ENCODE measurements around the gene SAMD8.

SAMD8 gene

GRCh38 chr10:75146780-75147179 lies 35.3 kb downstream of the SAMD8 start:
- Histone ChIP-seq H3K4me1 (ENCODE audit: control insufficient read depth, insufficient read depth, low read length) (no peaks in the 10 kb centered on the region), H3K27ac (ENCODE audit: low read length) (no peak overlapping the region), H3K27me3 (ENCODE audit: control insufficient read depth in 1 of 2, insufficient read depth in 2 of 2, low read length in 2 of 2) (no peaks in the 10 kb centered on the region)

GRCh38 chr10:75150656-75151055 lies 39.2 kb downstream of the SAMD8 start:
- H3K36me3 ChIP-seq (ENCODE audit: control insufficient read depth in 2 of 2, insufficient read depth in 2 of 2, low read length in 2 of 2) = peaks cover 2 to 5% of the 10 kb centered on the region in 2 donors
- no peaks in the 10 kb centered on the region for H3K9me3 ChIP-seq (ENCODE audit: control insufficient read depth in 2 of 2, low read length in 2 of 2)
- H3K9ac ChIP-seq (ENCODE audit: low read length in 2 of 2) = no peak overlapping the region
- H3K27ac ChIP-seq (ENCODE audit: low read length) = no peak overlapping the region
- H3K27me3 ChIP-seq (ENCODE audit: control insufficient read depth in 1 of 2, insufficient read depth in 2 of 2, low read length in 2 of 2) = no peaks in the 10 kb centered on the region
- H3K4me1 ChIP-seq (ENCODE audit: control insufficient read depth, insufficient read depth, low read length) = no peaks in the 10 kb centered on the region
- H3K4me3 ChIP-seq (ENCODE audit: low read length in 2 of 2) = no peak overlapping the region

More at GRCh38 chr10:75146780-75147179, 35.3 kb downstream of the SAMD8 start:
- H3K36me3 ChIP-seq (ENCODE audit: control insufficient read depth in 2 of 2, insufficient read depth in 2 of 2, low read length in 2 of 2) = peaks cover 2 to 5% of the 10 kb centered on the region in 2 donors
- H3K4me3 ChIP-seq (ENCODE audit: low read length in 2 of 2) = no peak overlapping the region
- no peaks in the 10 kb centered on the region for H3K9me3 ChIP-seq (ENCODE audit: control insufficient read depth in 2 of 2, low read length in 2 of 2)
- no peak overlapping the region for H3K9ac ChIP-seq (ENCODE audit: low read length in 2 of 2)

- Histone ChIP-seq H3K36me3 (ENCODE audit: control insufficient read depth in 2 of 2, insufficient read depth in 2 of 2, low read length in 2 of 2) (no peaks in the 10 kb centered on the region), H3K9ac (ENCODE audit: low read length in 2 of 2) (no peak overlapping the region), H3K9me3 (ENCODE audit: control insufficient read depth in 2 of 2, low read length in 2 of 2) (no peaks in the 10 kb centered on the region), H3K4me3 (ENCODE audit: low read length in 2 of 2) (no peak overlapping the region), H3K27me3 (ENCODE audit: control insufficient read depth in 1 of 2, insufficient read depth in 2 of 2, low read length in 2 of 2) (no peaks in the 10 kb centered on the region), H3K4me1 (ENCODE audit: control insufficient read depth, insufficient read depth, low read length) (no peaks in the 10 kb centered on the region), H3K27ac (ENCODE audit: low read length) (no peak overlapping the region)
These were observed 48.1 kb downstream of the SAMD8 start for GRCh38 chr10:75159519-75159918.

- no peaks in the 10 kb centered on the region for H3K36me3 ChIP-seq (ENCODE audit: control insufficient read depth in 2 of 2, insufficient read depth in 2 of 2, low read length in 2 of 2)
- no peak overlapping the region for H3K9ac ChIP-seq (ENCODE audit: low read length in 2 of 2)
- no peaks in the 10 kb centered on the region for H3K4me1 ChIP-seq (ENCODE audit: control insufficient read depth, insufficient read depth, low read length)
- H3K27me3 ChIP-seq (ENCODE audit: control insufficient read depth in 1 of 2, insufficient read depth in 2 of 2, low read length in 2 of 2) = no peaks in the 10 kb centered on the region
- no peak overlapping the region for H3K4me3 ChIP-seq (ENCODE audit: low read length in 2 of 2)
- H3K27ac ChIP-seq (ENCODE audit: low read length) = no peak overlapping the region
- no peaks in the 10 kb centered on the region for H3K9me3 ChIP-seq (ENCODE audit: control insufficient read depth in 2 of 2, low read length in 2 of 2)
These were observed 54.5 kb downstream of the SAMD8 start for GRCh38 chr10:75165684-75166622.

- H3K9ac ChIP-seq (ENCODE audit: low read length in 2 of 2) = no peak overlapping the region
- H3K27ac ChIP-seq (ENCODE audit: low read length) = no peak overlapping the region
These were observed 55.1 kb downstream of the SAMD8 start for GRCh38 chr10:75166623-75166972.

GRCh38 chr10:75168275-75168674 lies 56.8 kb downstream of the SAMD8 start:
- Histone ChIP-seq H3K4me1 (ENCODE audit: control insufficient read depth, insufficient read depth, low read length) (no peaks in the 10 kb centered on the region), H3K27ac (ENCODE audit: low read length) (no peak overlapping the region), H3K27me3 (ENCODE audit: control insufficient read depth in 1 of 2, insufficient read depth in 2 of 2, low read length in 2 of 2) (no peaks in the 10 kb centered on the region), H3K4me3 (ENCODE audit: low read length in 2 of 2) (no peak overlapping the region), H3K36me3 (ENCODE audit: control insufficient read depth in 2 of 2, insufficient read depth in 2 of 2, low read length in 2 of 2) (no peaks in the 10 kb centered on the region), H3K9ac (ENCODE audit: low read length in 2 of 2) (no peak overlapping the region), H3K9me3 (ENCODE audit: control insufficient read depth in 2 of 2, low read length in 2 of 2) (no peaks in the 10 kb centered on the region)

More at GRCh38 chr10:75166623-75166972, 55.1 kb downstream of the SAMD8 start:
- no peaks in the 10 kb centered on the region for H3K27me3 ChIP-seq (ENCODE audit: control insufficient read depth in 1 of 2, insufficient read depth in 2 of 2, low read length in 2 of 2)
- no peaks in the 10 kb centered on the region for H3K36me3 ChIP-seq (ENCODE audit: control insufficient read depth in 2 of 2, insufficient read depth in 2 of 2, low read length in 2 of 2)
- no peaks in the 10 kb centered on the region for H3K9me3 ChIP-seq (ENCODE audit: control insufficient read depth in 2 of 2, low read length in 2 of 2)
- no peak overlapping the region for H3K4me3 ChIP-seq (ENCODE audit: low read length in 2 of 2)
- H3K4me1 ChIP-seq (ENCODE audit: control insufficient read depth, insufficient read depth, low read length) = no peaks in the 10 kb centered on the region

- Histone ChIP-seq H3K27me3 (ENCODE audit: control insufficient read depth in 1 of 2, insufficient read depth in 2 of 2, low read length in 2 of 2) (no peaks in the 10 kb centered on the region), H3K9ac (ENCODE audit: low read length in 2 of 2) (no peak overlapping the region), H3K9me3 (ENCODE audit: control insufficient read depth in 2 of 2, low read length in 2 of 2) (no peaks in the 10 kb centered on the region), H3K36me3 (ENCODE audit: control insufficient read depth in 2 of 2, insufficient read depth in 2 of 2, low read length in 2 of 2) (no peaks in the 10 kb centered on the region), H3K4me1 (ENCODE audit: control insufficient read depth, insufficient read depth, low read length) (no peaks in the 10 kb centered on the region), H3K27ac (ENCODE audit: low read length) (no peak overlapping the region), H3K4me3 (ENCODE audit: low read length in 2 of 2) (no peak overlapping the region)
These were observed 58.8 kb downstream of the SAMD8 start for GRCh38 chr10:75170215-75170614.

- no peaks in the 10 kb centered on the region for H3K9me3 ChIP-seq (ENCODE audit: control insufficient read depth in 2 of 2, low read length in 2 of 2)
- H3K27ac ChIP-seq (ENCODE audit: low read length) = no peak overlapping the region
- H3K9ac ChIP-seq (ENCODE audit: low read length in 2 of 2) = no peak overlapping the region
- peaks cover 3% of the 10 kb centered on the region in 2 donors for H3K36me3 ChIP-seq (ENCODE audit: control insufficient read depth in 2 of 2, insufficient read depth in 2 of 2, low read length in 2 of 2)
- H3K4me1 ChIP-seq (ENCODE audit: control insufficient read depth, insufficient read depth, low read length) = no peaks in the 10 kb centered on the region
- no peaks in the 10 kb centered on the region for H3K27me3 ChIP-seq (ENCODE audit: control insufficient read depth in 1 of 2, insufficient read depth in 2 of 2, low read length in 2 of 2)
- no peak overlapping the region for H3K4me3 ChIP-seq (ENCODE audit: low read length in 2 of 2)
These were observed 63.6 kb downstream of the SAMD8 start for GRCh38 chr10:75175046-75175445.

- Histone ChIP-seq H3K4me1 (ENCODE audit: control insufficient read depth, insufficient read depth, low read length) (no peaks in the 10 kb centered on the region), H3K9ac (ENCODE audit: low read length in 2 of 2) (no peak overlapping the region), H3K27ac (ENCODE audit: low read length) (no peak overlapping the region), H3K4me3 (ENCODE audit: low read length in 2 of 2) (no peak overlapping the region), H3K9me3 (ENCODE audit: control insufficient read depth in 2 of 2, low read length in 2 of 2) (no peaks in the 10 kb centered on the region), H3K27me3 (ENCODE audit: control insufficient read depth in 1 of 2, insufficient read depth in 2 of 2, low read length in 2 of 2) (no peaks in the 10 kb centered on the region), H3K36me3 (ENCODE audit: control insufficient read depth in 2 of 2, insufficient read depth in 2 of 2, low read length in 2 of 2) (peaks cover 3% of the 10 kb centered on the region in 2 donors)
These were observed 64.6 kb downstream of the SAMD8 start for GRCh38 chr10:75176046-75176445.

- no peaks in the 10 kb centered on the region for H3K4me1 ChIP-seq (ENCODE audit: control insufficient read depth, insufficient read depth, low read length)
- H3K36me3 ChIP-seq (ENCODE audit: control insufficient read depth in 2 of 2, insufficient read depth in 2 of 2, low read length in 2 of 2) = peaks cover 3% of the 10 kb centered on the region in 2 donors
- H3K27ac ChIP-seq (ENCODE audit: low read length) = no peak overlapping the region
- no peak overlapping the region for H3K4me3 ChIP-seq (ENCODE audit: low read length in 2 of 2)
- no peak overlapping the region for H3K9ac ChIP-seq (ENCODE audit: low read length in 2 of 2)
- H3K27me3 ChIP-seq (ENCODE audit: control insufficient read depth in 1 of 2, insufficient read depth in 2 of 2, low read length in 2 of 2) = no peaks in the 10 kb centered on the region
- H3K9me3 ChIP-seq (ENCODE audit: control insufficient read depth in 2 of 2, low read length in 2 of 2) = no peaks in the 10 kb centered on the region
These were observed 65.3 kb downstream of the SAMD8 start for GRCh38 chr10:75176736-75177135.

- no peak overlapping the region for H3K4me3 ChIP-seq (ENCODE audit: low read length in 2 of 2)
- H3K27me3 ChIP-seq (ENCODE audit: control insufficient read depth in 1 of 2, insufficient read depth in 2 of 2, low read length in 2 of 2) = no peaks in the 10 kb centered on the region
- no peak overlapping the region for H3K27ac ChIP-seq (ENCODE audit: low read length)
- H3K36me3 ChIP-seq (ENCODE audit: control insufficient read depth in 2 of 2, insufficient read depth in 2 of 2, low read length in 2 of 2) = peaks cover 3% of the 10 kb centered on the region in 2 donors
- H3K9ac ChIP-seq (ENCODE audit: low read length in 2 of 2) = no peak overlapping the region
- H3K9me3 ChIP-seq (ENCODE audit: control insufficient read depth in 2 of 2, low read length in 2 of 2) = no peaks in the 10 kb centered on the region
- H3K4me1 ChIP-seq (ENCODE audit: control insufficient read depth, insufficient read depth, low read length) = no peaks in the 10 kb centered on the region
These were observed 68.3 kb downstream of the SAMD8 start for GRCh38 chr10:75179657-75180177.
